Liver (tissue), 3 donors: ENCODE measurements around the gene OGFOD3.
"Not testable (repeated sequence)": the region's sequence is repeated elsewhere in the genome, so short reads cannot be mapped to it uniquely, and the experiment has no call there.

ENCODE experiments used
- GABPA ChIP-seq, 2 donors: IDR thresholded peaks in 1 of 2; conservative IDR thresholded peaks in 1 of 2; 2 replicates each; pipeline ENCODE4 v1.6.1; 2016; ENCODE audit warnings: antibody characterized with exemption in 2 of 2, mild to moderate bottlenecking in 1 of 2, moderate library complexity in 1 of 2
- RAD21 ChIP-seq, 2 donors: IDR thresholded peaks; 2 replicates each; pipeline ENCODE4 v1.6.1; 2016; ENCODE audit warnings: antibody characterized with exemption in 2 of 2, mild to moderate bottlenecking in 2 of 2
- TF ChIP-seq, protein P1 (sequence below): fragments of 150-350 bp; IDR thresholded peaks from 2 replicates; pipeline ENCODE4 v1.5.1; 2017; ENCODE audit warnings: improper control_type of control experiment, low read depth, low read length; ENCODE audit not compliant: missing input control
- donor health status: healthy.
- donor health status: healthy.

- TF ChIP-seq, protein P1, sequence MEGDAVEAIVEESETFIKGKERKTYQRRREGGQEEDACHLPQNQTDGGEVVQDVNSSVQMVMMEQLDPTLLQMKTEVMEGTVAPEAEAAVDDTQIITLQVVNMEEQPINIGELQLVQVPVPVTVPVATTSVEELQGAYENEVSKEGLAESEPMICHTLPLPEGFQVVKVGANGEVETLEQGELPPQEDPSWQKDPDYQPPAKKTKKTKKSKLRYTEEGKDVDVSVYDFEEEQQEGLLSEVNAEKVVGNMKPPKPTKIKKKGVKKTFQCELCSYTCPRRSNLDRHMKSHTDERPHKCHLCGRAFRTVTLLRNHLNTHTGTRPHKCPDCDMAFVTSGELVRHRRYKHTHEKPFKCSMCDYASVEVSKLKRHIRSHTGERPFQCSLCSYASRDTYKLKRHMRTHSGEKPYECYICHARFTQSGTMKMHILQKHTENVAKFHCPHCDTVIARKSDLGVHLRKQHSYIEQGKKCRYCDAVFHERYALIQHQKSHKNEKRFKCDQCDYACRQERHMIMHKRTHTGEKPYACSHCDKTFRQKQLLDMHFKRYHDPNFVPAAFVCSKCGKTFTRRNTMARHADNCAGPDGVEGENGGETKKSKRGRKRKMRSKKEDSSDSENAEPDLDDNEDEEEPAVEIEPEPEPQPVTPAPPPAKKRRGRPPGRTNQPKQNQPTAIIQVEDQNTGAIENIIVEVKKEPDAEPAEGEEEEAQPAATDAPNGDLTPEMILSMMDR: not testable (repeated sequence)
- TF ChIP-seq GABPA (IDR thresholded peaks at IDR 0.05 in 1 of 2, conservative IDR thresholded peaks at IDR 0.05 in 1 of 2); RAD21 (IDR thresholded peaks at IDR 0.05): not testable (repeated sequence)
Measured at GRCh38 chr17:82412081-82412480, 6.3 kb downstream of the OGFOD3 start.
